ENCODE measurements around the gene NDUFV1.
"Not testable (repeated sequence)": the region's sequence is repeated elsewhere in the genome, so short reads cannot be mapped to it uniquely, and the experiment has no call there.

Gene NDUFV1

GRCh38 chr11:67606492-67607295 lies at the start of gene NDUFV1:
NDUFV1 (plus strand) TSS chr11:67606936; CDS start chr11:67607005, 69 bp downstream.
- H3K4me3 ChIP-seq (ENCODE audit: low read depth, low read length) = peak within 1 kb of the TSS; percentile 94
- peak; percentile 77 for DNase-seq (ENCODE audit: low read depth)
- peak; percentile 71 for TF ChIP-seq CTCF (IDR thresholded peaks at IDR 0.05; ENCODE audit: low read depth, low read length, missing control alignments)

GRCh38 chr11:67558084-67558772 lies 48.5 kb upstream of the NDUFV1 start:
- no peak for TF ChIP-seq CTCF (IDR thresholded peaks at IDR 0.05; ENCODE audit: low read depth, low read length, missing control alignments)
- no peak overlapping the region for H3K4me3 ChIP-seq (ENCODE audit: low read depth, low read length)
- DNase-seq (ENCODE audit: low read depth) = peak; percentile 70

GRCh38 chr11:67561971-67562619 lies 44.6 kb upstream of the NDUFV1 start:
- H3K4me3 ChIP-seq (ENCODE audit: low read depth, low read length) = peak overlapping the region; percentile 9; the same call in 1 of the 2 replicates
- DNase-seq (ENCODE audit: low read depth) = peak; percentile 72
- no peak for TF ChIP-seq CTCF (IDR thresholded peaks at IDR 0.05; ENCODE audit: low read depth, low read length, missing control alignments)

- no peak for DNase-seq (ENCODE audit: low read depth)
- no peak for TF ChIP-seq CTCF (IDR thresholded peaks at IDR 0.05; ENCODE audit: low read depth, low read length, missing control alignments)
- no peak overlapping the region for H3K4me3 ChIP-seq (ENCODE audit: low read depth, low read length)
These were observed 43.6 kb upstream of the NDUFV1 start for GRCh38 chr11:67562963-67563704.

DNA sequence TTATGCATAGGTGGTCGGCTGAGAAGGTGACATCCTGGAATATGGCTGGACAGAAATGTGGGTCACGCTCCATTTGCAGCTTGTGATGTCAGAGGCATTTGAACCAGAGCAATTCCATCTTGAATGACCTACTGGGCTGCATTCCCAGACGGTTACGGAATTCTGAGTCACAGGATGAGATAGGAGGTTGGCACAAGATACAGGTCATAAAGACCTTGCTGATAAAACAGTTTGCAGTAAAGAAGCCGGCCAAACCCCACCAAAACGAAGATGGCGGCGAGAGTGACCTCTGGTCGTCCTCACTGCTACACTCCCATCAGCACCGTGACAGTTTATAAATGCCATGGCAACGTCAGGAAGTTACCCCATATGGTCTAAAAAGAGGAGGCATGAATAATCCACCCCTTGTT lies 43.0 kb upstream of the NDUFV1 start:
- not testable (repeated sequence) for DNase-seq (ENCODE audit: low read depth); H3K4me3 ChIP-seq (ENCODE audit: low read depth, low read length)

- DNase-seq (ENCODE audit: low read depth) = no peak
- TF ChIP-seq CTCF (IDR thresholded peaks at IDR 0.05; ENCODE audit: low read depth, low read length, missing control alignments) = no peak
- no peak overlapping the region for H3K4me3 ChIP-seq (ENCODE audit: low read depth, low read length)
These were observed 42.5 kb upstream of the NDUFV1 start for GRCh38 chr11:67564230-67564629.

DNA sequence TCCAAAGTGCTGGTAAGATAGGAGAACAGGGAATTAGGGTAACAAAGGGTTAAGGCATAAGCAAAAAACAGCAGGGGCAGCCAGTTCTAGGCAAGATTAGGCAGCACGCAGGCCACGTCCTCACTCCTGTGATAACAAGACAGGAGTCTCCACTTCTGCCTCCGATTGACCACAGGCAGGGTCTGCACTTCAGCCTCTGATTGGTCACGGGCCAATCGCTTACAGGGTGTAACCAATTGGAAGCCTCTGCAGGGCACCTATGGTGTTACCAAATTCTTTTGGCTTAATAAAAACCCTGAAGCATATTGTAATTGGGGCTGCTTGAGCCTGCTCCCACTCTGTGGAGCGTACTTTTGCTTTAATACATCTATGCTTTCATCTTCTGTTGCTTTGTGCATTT lies 35.3 kb upstream of the NDUFV1 start:
- DNase-seq (ENCODE audit: low read depth) = no peak
- H3K4me3 ChIP-seq (ENCODE audit: low read depth, low read length) = no peak overlapping the region

More for the DNA sequence above, 35.3 kb upstream of the NDUFV1 start:
- no peak for TF ChIP-seq CTCF (IDR thresholded peaks at IDR 0.05; ENCODE audit: low read depth, low read length, missing control alignments)

Data from GM12864 (cell line).